Esophagus muscularis mucosa (tissue), 4 donors: ENCODE data around the gene EXOSC6. TPM values are rescaled to one million over a fixed set of nuclear protein-coding genes. Genes with fewer than 3 reads are reported as not detected.
"Not testable (repeated sequence)": the region's sequence is repeated elsewhere in the genome, so short reads cannot be mapped to it uniquely, and the experiment has no call there.

Source experiments
- DNase-seq: peaks from one replicate; pipeline ENCODE4 v3.0.0-alpha.2; 2017; ENCODE audit errors: extremely low spot score
- H3K27ac ChIP-seq, 4 donors: fragments of 200-600 bp; sonication (generic); replicated peaks in 1 of 4; 1 replicate in 3 of 4; 2 replicates in 1 of 4; pipeline ENCODE4 v1.5.1; 2016 to 2019; ENCODE audit warnings: mild to moderate bottlenecking in 1 of 4
- H3K27me3 ChIP-seq, 4 donors: fragments of 200-600 bp; sonication (generic); one replicate each; pipeline versions ENCODE4 v1.5.1 to v1.6.0; 2016 to 2019
- H3K36me3 ChIP-seq, 4 donors: fragments of 200-600 bp; sonication (generic); one replicate each; pipeline ENCODE4 v1.5.1; 2016 to 2019
- H3K4me1 ChIP-seq, 4 donors: fragments of 200-600 bp; sonication (generic); one replicate each; pipeline ENCODE4 v1.5.1; 2016 to 2019
- H3K4me3 ChIP-seq, 4 donors: fragments of 200-600 bp; sonication (generic); 1 replicate in 2 of 4; 2 replicates in 2 of 4; pipeline ENCODE4 v1.5.1; 2016 to 2019; ENCODE audit warnings: mild to moderate bottlenecking in 4 of 4, moderate library complexity in 1 of 4
- H3K9me3 ChIP-seq, 4 donors: fragments of 200-600 bp; sonication (generic); 1 replicate in 3 of 4; 2 replicates in 1 of 4; pipeline ENCODE4 v1.5.1; 2016 to 2019
- EP300 ChIP-seq: sonication (generic); formaldehyde crosslinking; IDR thresholded peaks from one replicate; pipeline ENCODE4 v1.6.1; 2017; ENCODE audit warnings: antibody characterized with exemption
- POLR2A ChIP-seq: fragments of 450-650 bp; IDR thresholded peaks from one replicate; pipeline ENCODE4 v1.6.1; 2017; ENCODE audit warnings: antibody characterized with exemption, moderate library complexity, mild to moderate bottlenecking, low read depth
- POLR2AphosphoS5 ChIP-seq, 2 donors: sonication (generic); formaldehyde crosslinking; IDR thresholded peaks; one replicate each; pipeline ENCODE4 v1.6.1; 2017; ENCODE audit warnings: antibody characterized with exemption in 2 of 2
- WGBS: methylation state at CpG from one replicate; pipeline ENCODE4 v1.1.5; 2018; 5-methylcytosine and 5-hydroxymethylcytosine counted together
- intact Hi-C: fragments of 100-400 bp; cut with DNase I; formaldehyde crosslinking; loops from one replicate; pipeline ENCODE4 v1.15.1; 2023
- total RNA-seq, 4 donors: library from RNA; depleted of rRNA; stranded (reverse); fragments of >200 nt; gene quantifications; one replicate each; pipeline versions ENCODE4 v1.1.0 to v1.2.1, GENCODE V29; 2016
- TF ChIP-seq, protein P1 (sequence below), 3 experiments: fragments of 200-600 bp in 2 of 3; fragments of 450-650 bp in 1 of 3; sonication (generic) in 2 of 3; IDR thresholded peaks; one replicate each; pipeline ENCODE4 v1.5.1; 2017 to 2019; ENCODE audit warnings: antibody characterized with exemption in 3 of 3, mild to moderate bottlenecking in 2 of 3, moderate library complexity in 1 of 3

The EXOSC6 gene
- total RNA-seq, 4 donors from 2014 or later: 17.0 to 38.0 (median 30.6) TPM

DNA sequence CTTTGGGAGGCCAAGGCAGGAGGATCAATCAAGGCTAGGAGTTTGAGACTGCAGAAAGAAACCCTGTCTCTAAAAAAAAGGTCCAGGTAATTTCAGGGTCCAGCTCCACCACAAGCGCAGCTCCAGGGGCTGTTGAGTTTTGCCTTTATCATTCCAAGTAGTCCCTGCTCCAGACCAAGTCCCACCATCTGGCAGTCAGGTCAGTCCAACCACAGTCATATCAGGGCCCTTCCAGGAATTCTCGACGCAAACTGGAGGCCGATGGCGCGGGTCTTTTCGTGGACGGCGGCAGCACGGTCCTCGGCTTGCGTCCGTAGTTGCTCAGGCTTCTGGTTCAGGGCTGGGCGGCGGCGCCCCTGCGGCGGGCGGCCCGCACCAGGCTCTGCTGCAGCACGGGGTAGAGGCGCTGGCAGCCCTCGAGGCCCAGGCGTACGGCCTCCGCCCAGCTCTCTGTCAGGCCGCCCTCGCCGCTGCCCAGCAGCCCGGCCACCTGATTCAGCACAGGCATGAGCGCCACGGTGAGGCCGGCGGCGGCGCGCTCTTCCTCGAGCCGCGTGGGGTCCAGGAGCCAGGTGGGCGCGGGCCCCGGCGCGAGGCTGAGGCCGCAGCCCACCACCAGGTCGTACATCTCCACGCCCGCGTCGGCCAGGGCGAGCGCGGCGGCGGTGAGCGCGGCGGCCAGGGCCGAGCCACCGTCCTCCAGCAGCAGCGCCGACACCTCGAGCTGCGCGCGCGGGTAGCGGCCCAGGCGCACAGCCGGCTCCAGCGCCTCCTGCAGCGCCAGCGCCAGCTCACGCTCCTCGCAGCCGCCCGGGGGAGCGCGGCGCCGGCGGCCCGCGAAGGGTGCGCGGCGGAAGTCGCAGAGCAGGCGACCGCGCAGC, 752 bp downstream of the EXOSC6 start:
- intact Hi-C loops: loop anchor here (10.0 kb wide), 1 partner anchor 86 kb away; no protein-coding TSS in a partner anchor
- Histone ChIP-seq H3K27me3 (no peaks in the 10 kb centered on the region), H3K9me3 (no peaks in the 10 kb centered on the region), H3K4me3 (peak overlapping the region; percentile 69 to 92 (median 83)), H3K36me3 (peaks cover 30 to 41% (median 40%) of the 10 kb centered on the region in 4 donors), H3K4me1 (peaks cover 20 to 42% (median 33%) of the 10 kb centered on the region in 4 donors), H3K27ac (peak overlapping the region; percentile 78 to 94 (median 87))
- WGBS: 30% methylated on average over 1 of the region's 92 CpGs
- TF ChIP-seq, protein P1, sequence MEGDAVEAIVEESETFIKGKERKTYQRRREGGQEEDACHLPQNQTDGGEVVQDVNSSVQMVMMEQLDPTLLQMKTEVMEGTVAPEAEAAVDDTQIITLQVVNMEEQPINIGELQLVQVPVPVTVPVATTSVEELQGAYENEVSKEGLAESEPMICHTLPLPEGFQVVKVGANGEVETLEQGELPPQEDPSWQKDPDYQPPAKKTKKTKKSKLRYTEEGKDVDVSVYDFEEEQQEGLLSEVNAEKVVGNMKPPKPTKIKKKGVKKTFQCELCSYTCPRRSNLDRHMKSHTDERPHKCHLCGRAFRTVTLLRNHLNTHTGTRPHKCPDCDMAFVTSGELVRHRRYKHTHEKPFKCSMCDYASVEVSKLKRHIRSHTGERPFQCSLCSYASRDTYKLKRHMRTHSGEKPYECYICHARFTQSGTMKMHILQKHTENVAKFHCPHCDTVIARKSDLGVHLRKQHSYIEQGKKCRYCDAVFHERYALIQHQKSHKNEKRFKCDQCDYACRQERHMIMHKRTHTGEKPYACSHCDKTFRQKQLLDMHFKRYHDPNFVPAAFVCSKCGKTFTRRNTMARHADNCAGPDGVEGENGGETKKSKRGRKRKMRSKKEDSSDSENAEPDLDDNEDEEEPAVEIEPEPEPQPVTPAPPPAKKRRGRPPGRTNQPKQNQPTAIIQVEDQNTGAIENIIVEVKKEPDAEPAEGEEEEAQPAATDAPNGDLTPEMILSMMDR (IDR thresholded peaks at IDR 0.05): no peak
- TF ChIP-seq POLR2A (no peak), POLR2AphosphoS5 (IDR thresholded peaks at IDR 0.05) (no peak), EP300 (no peak)
- DNase-seq: no peak

DNA sequence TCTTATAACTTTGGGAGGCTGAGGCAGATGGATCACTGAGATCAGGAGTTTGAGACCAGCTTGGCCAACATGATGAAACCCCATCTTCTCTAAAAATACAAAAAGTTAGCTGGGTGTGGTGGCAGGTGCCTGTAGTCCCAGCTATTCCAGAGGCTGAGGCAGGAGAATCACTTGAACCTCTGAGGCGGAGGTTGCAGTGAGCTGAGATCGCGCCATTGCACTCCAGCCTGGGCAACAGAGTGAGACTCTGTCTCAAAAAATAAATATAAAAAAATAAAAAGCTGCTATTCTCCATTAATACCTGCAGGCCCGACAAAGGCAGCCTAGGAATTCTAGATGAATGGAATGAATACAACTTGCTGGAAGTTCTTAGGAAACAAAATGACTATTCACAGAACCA, 2.0 kb downstream of the EXOSC6 start:
- H3K27ac ChIP-seq, H3K4me3 ChIP-seq, H3K9me3 ChIP-seq, H3K27me3 ChIP-seq, DNase-seq: not testable (repeated sequence)
- H3K4me1 ChIP-seq: peaks cover 20 to 42% (median 33%) of the 10 kb centered on the region in 4 donors
- peaks cover 20 to 28% (median 27%) of the 10 kb centered on the region in 4 donors for H3K36me3 ChIP-seq
- WGBS: 86% methylated on average over 4 of the region's 4 CpGs
- intact Hi-C loops: loop anchor here (10.0 kb wide), 1 partner anchor 85 kb away; no protein-coding TSS in a partner anchor

DNA sequence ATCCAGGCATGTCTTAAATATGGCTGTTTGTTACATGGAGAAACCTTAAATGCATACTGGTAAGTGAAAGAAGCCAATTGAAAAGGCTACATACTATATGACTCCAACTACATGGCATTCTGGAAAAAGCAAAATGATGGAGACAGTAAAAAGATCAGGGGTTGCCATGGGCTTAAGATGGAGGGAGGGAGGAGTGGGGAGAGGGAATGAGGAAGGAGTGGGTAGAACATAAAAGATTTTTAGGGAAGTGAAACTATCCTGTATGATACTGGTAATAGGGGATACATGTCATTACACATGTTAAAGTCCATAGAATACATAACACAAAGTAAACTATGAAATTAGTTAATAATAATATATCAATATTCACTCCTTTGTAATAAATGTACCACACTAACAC, 13.0 kb downstream of the EXOSC6 start:
- DNase-seq, H3K4me3 ChIP-seq, H3K27me3 ChIP-seq, intact Hi-C loops, H3K4me1 ChIP-seq, H3K9me3 ChIP-seq, H3K27ac ChIP-seq: not testable (repeated sequence)
- H3K36me3 ChIP-seq: peaks cover 3 to 61% (median 16%) of the 10 kb centered on the region in 4 donors

DNA sequence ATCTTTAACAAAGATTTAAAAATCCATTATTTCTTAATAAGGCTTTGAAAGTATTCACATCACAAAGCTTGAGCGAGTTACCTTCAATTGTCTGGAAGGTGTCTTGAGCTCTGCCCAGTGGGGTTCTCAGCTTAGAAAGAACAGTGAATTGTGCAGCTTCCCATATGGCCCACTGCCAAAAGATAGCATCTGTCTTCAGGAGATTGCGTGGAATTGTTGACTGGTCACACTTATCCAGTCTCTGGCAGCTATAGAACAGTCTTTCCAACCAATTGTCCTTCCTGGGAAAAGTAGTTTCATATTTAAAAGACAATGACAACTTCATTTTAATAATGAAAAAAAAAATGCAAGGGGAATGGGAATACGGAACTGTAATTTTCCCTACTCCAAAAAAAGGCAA, 19.9 kb downstream of the EXOSC6 start:
- H3K9me3 ChIP-seq, H3K4me3 ChIP-seq, H3K4me1 ChIP-seq, H3K27me3 ChIP-seq, H3K27ac ChIP-seq, intact Hi-C loops, DNase-seq: not testable (repeated sequence)
- 82% methylated on average over 3 of the region's 3 CpGs for WGBS
- peaks cover 10 to 87% (median 33%) of the 10 kb centered on the region in 4 donors for H3K36me3 ChIP-seq

DNA sequence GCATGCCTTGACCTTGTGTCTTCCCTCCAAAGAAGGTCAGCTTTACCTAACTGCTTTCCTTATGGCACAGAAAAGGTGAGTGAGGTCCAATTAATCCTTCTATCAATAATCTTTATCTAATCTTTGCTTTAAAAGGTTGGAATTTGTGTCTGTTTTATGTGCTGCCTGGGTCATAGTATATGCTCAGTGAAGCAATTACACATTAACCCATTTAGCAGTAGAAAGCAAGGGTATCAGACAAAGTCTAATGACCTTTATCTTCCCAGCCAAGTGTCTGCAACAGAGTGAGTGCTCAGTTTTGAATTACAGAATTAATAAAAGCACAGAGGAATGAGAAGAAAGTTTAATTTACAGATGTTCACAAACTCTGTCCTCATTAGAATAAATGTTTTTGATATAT, 25.7 kb downstream of the EXOSC6 start:
- H3K4me3 ChIP-seq, H3K27ac ChIP-seq, DNase-seq, H3K4me1 ChIP-seq, H3K9me3 ChIP-seq, H3K27me3 ChIP-seq, intact Hi-C loops: not testable (repeated sequence)
- peaks cover 4 to 77% (median 26%) of the 10 kb centered on the region in 4 donors for H3K36me3 ChIP-seq

DNA sequence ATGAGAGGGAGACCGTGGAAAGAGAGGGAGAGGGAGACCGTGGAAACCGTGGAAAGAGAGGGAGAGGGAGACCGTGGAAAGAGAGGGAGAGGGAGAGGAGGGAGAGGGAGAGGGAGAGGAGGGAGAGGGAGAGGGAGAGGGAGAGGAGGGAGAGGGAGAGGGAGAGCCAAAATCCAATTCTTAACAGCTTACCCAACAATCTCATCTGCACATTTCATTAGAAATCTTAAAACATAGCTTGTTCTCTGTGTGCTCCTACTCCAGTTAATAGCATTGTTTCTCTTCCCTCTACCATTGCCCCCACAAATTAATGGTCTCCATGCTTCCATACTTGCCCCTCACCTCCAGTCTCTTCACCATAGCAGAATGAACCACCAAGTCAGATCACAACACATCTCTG, 26.3 kb downstream of the EXOSC6 start:
- H3K27ac ChIP-seq, intact Hi-C loops, H3K4me3 ChIP-seq, DNase-seq, H3K27me3 ChIP-seq, H3K9me3 ChIP-seq, H3K4me1 ChIP-seq: not testable (repeated sequence)
- peaks cover 4 to 73% (median 26%) of the 10 kb centered on the region in 4 donors for H3K36me3 ChIP-seq
- WGBS: 94% methylated on average over 4 of the region's 4 CpGs

DNA sequence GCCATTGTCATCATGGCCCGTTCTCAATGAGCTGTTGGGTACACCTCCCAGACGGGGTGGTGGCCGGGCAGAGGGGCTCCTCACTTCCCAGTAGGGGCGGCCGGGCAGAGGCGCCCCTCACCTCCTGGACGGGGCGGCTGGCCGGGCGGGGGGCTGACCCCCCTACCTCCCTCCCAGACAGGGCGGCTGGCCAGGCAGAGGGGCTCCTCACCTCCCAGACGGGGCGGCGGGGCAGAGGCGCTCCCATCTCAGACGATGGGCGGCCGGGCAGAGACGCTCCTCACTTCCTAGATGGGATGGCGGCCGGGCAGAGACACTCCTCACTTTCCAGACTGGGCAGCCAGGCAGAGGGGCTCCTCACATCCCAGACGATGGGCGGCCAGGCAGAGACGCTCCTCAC, 27.1 kb downstream of the EXOSC6 start:
- peaks cover 4 to 73% (median 28%) of the 10 kb centered on the region in 4 donors for H3K36me3 ChIP-seq
- intact Hi-C loops: not testable (repeated sequence)

DNA sequence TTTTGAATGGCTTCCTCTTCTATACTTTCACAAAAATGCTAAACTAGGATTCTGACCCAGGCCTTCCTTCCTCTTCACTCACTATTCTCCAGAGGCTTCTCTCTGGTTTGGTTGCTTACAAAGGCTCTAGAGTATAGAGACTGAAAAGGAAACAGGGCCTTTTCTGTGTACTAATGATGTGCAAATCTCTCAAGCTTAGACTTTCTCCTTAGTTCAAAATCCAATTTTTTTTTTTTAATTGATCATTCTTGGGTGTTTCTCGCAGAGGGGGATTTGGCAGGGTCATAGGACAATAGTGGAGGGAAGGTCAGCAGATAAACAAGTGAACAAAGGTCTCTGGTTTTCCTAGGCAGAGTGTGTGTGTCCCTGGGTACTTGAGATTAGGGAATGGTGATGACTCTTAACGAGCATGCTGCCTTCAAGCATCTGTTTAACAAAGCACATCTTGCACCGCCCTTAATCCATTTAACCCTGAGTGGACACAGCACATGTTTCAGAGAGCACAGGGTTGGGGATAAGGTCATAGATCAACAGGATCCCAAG, 27.7 kb downstream of the EXOSC6 start:
- intact Hi-C loops, H3K9me3 ChIP-seq, H3K4me3 ChIP-seq, H3K27me3 ChIP-seq, H3K4me1 ChIP-seq, H3K27ac ChIP-seq, DNase-seq: not testable (repeated sequence)
- H3K36me3 ChIP-seq: peaks cover 4 to 73% (median 28%) of the 10 kb centered on the region in 4 donors
- WGBS: 67% methylated on average over 1 of the region's 3 CpGs

More for the DNA sequence above, 27.1 kb downstream of the EXOSC6 start:
- not testable (repeated sequence) for H3K4me1 ChIP-seq, H3K27ac ChIP-seq, H3K27me3 ChIP-seq, DNase-seq, H3K9me3 ChIP-seq, H3K4me3 ChIP-seq
- WGBS: 100% methylated on average over 7 of the region's 24 CpGs

DNA sequence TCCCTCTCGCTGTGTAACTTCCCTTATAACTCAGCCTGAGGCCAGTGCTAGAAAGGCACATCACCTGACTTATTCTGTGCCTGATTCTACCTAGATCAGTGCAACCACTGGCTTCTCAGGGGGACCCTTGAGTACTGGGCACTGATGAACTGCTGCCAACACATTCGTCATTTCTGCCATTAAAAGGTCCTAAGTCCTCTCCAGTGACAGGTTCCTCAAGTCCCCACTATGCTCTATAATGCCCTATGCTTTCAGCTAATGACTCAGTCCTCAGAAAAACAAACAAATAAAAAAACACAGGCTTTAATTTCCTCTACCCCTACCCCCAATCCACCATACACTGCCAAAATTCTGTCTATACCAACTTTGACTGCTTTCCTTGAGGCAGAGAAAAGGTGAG, 28.5 kb downstream of the EXOSC6 start:
- peaks cover 0 to 74% (median 27%) of the 10 kb centered on the region in 4 donors for H3K36me3 ChIP-seq
- intact Hi-C loops, H3K9me3 ChIP-seq, H3K4me1 ChIP-seq, H3K27me3 ChIP-seq, H3K27ac ChIP-seq, H3K4me3 ChIP-seq, DNase-seq: not testable (repeated sequence)
- no CpG with 5 or more reads among the region's 2 CpGs for WGBS

DNA sequence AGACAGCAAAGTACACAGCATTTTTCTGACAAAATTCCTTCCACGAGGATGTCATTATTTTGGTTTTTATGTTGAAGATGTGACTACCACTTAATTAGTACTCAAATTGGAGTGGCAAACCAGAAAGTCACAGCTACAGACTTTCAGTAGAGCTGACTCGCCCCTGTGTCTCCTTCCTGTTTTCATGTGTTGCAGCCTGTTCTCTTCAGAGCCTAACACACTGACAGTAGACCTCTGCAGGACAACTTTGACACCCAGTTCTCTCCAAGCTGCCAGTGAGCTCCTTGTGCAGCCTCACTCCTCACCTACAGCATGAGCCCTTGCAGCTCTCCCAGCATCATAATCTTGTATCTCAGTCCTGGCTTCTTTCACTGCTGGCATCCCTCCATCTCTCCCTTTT, 29.2 kb downstream of the EXOSC6 start:
- H3K27me3 ChIP-seq, DNase-seq, H3K27ac ChIP-seq, H3K4me1 ChIP-seq, H3K4me3 ChIP-seq, intact Hi-C loops, H3K9me3 ChIP-seq: not testable (repeated sequence)
- 92% methylated on average over 2 of the region's 2 CpGs for WGBS
- H3K36me3 ChIP-seq: peaks cover 0 to 72% (median 26%) of the 10 kb centered on the region in 4 donors

DNA sequence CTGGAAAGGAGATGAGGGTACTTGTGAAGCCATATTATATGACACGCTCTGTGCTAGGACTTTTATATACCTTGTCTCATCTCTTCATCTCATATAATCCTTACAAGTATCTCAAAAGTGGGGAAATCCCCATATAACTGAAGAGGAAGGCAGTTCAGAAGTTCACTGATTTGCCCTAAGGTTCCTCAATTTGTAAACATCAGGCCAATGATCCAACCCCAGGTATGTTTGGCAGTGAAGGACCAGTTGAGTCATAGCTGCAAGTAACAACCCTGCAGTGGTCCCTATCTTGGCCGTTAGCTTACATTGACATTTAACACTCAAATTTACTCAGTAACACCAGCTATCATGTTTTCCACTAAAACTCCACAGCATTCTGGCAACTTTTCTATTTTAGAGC, 33.2 kb downstream of the EXOSC6 start:
- DNase-seq, H3K27me3 ChIP-seq, H3K4me1 ChIP-seq, intact Hi-C loops, H3K9me3 ChIP-seq, H3K27ac ChIP-seq, H3K4me3 ChIP-seq: not testable (repeated sequence)
- H3K36me3 ChIP-seq: peaks cover under 1 to 58% (median 11%) of the 10 kb centered on the region in 4 donors
- 100% methylated on average over 1 of the region's 2 CpGs for whole genome bisulfite sequencing
